ENCODE measurements around the gene POR.

POR gene

DNA sequence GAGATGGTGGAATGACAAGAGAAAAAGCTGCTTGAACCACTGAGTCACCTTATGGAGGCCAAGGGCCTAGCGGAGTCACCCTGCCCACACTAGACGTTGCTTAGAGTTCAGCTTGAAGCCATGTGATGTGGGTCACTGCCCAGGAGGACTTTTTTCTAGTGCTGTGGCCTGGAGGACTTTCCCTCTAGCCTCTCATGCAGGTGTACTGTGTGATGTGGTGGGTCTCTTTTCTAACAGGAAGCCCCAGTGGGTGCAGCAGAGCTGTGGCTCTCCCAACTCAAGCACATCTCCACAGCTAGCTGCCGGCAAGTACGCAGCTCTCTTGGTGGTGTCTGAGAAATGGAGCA, 13.6 kb downstream of the POR start:
- in situ Hi-C loops (cut with HindIII; ENCODE audit: low pct_unique_long_range_greater_than_20kb, low sequenced_read_pairs) = no loop called here
- no peak for TF ChIP-seq JUND (IDR thresholded peaks at IDR 0.05; ENCODE audit: low read depth)
- no peak for DNase-seq (ENCODE audit: low read depth in 1 of 2, low spot score in 1 of 2)

DNA sequence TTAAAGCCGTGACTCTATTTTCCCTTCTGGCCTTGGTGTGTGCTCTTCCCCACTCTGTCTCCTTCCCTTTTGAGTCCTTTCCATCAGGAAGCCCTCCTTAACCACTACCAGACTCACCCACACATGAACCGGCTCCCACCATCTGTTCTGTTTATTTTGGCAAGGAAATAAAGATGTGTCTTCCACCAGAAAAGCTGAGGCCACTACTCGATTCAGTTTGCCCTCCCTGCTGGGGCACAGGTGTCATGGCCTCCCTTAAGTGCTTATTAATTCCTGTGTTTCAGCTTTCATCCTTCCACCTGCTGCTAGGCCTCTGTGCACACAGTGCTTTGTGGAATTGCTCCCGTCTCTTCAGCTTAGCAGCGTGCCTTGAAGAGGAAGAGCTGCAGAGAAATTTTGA, 16.7 kb downstream of the POR start:
- in situ Hi-C loops (cut with HindIII; ENCODE audit: low pct_unique_long_range_greater_than_20kb, low sequenced_read_pairs) = no loop called here
- DNase-seq (ENCODE audit: low read depth in 1 of 2, low spot score in 1 of 2) = no peak
- no peak for TF ChIP-seq JUND (IDR thresholded peaks at IDR 0.05; ENCODE audit: low read depth)

DNA sequence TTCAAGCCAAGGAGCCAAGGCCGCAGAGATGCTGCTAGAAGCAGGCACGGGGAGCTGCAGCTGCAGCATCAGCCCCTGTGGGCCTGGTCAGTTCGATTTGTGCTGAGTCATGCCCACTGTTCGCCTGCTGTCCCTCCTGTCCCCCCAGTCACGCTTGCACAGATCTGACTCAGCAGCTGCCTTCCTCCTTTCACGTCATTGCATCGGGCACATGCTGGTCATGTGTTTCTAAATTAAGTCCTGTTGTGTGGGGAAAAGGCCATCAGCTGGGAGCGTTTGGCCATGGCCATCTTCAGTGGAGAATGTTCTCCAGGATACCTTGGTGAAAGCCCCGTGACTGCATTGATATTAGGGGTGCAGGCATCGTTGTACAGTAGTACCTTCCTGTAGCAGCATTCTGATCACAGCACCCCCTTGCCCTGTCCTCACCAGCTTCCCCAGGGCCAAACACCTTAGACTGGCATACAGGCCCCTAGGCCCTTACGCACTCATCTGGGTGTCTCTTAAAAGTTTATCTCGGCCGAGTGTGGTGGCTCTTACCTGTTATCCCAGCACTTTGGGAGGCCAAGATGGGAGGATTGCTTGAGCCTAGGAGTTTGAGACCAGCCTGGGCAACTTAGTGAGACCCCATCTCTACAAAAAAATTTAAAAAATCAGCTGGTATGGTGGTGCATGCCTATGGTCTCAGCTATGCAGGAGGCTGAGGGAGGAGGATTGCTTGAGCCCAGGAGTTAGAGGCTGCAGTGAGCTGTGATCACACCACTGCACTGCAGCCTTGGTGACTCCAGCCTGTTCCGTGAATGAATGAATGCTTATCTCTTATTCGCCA, 23.2 kb downstream of the POR start:
- in situ Hi-C loops (cut with HindIII; ENCODE audit: low pct_unique_long_range_greater_than_20kb, low sequenced_read_pairs) = no loop called here
- no peak for TF ChIP-seq JUND (IDR thresholded peaks at IDR 0.05; ENCODE audit: low read depth)

DNA sequence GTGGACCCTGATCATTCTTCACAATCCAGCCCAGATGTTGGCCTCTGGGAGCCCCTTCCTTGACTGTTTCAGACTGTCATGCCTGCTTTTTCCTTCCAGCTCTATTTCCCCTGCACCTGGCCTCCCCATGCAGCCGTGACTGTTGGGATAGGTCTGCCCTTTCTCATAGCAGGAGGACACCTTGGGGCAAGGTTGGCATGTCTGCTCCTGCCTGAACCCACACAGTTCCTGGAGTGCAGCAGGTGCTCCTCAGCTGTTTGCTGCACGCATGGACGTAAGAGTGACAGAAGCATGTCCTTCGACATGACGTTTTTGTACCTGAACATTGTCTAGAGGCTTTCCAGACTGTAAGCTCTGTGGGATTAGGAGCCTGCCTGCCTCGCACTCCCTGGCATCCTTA, 24.0 kb downstream of the POR start:
- TF ChIP-seq JUND (IDR thresholded peaks at IDR 0.05; ENCODE audit: low read depth) = no peak
- in situ Hi-C loops (cut with HindIII; ENCODE audit: low pct_unique_long_range_greater_than_20kb, low sequenced_read_pairs) = no loop called here
- DNase-seq (ENCODE audit: low read depth in 1 of 2, low spot score in 1 of 2) = no peak

More for the DNA sequence above, 23.2 kb downstream of the POR start:
- peak in 1 of 2 experiments; percentile 55 for DNase-seq (ENCODE audit: low read depth in 1 of 2, low spot score in 1 of 2)

DNA sequence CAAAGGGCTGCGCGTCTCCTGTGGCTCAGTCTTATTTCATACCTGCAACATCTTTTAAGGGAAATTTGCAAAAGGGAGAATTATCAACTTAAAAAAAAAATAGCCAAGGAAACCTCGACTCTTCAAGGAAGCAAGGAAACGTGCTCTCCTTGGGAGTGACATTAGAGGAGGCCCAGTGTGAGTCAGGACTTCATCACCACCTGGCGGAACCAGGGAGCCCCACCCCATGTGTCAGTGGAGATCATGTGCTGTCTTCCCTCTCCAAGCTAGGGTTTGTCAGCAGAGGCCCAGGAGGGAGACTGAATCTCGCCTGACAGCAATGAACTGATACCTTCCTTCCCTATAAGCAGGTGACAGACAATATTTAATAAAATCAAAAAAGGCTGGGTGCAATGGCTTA, 28.9 kb downstream of the POR start:
- TF ChIP-seq JUND (IDR thresholded peaks at IDR 0.05; ENCODE audit: low read depth) = no peak
- DNase-seq (ENCODE audit: low read depth in 1 of 2, low spot score in 1 of 2) = no peak
- in situ Hi-C loops (cut with HindIII; ENCODE audit: low pct_unique_long_range_greater_than_20kb, low sequenced_read_pairs) = no loop called here

DNA sequence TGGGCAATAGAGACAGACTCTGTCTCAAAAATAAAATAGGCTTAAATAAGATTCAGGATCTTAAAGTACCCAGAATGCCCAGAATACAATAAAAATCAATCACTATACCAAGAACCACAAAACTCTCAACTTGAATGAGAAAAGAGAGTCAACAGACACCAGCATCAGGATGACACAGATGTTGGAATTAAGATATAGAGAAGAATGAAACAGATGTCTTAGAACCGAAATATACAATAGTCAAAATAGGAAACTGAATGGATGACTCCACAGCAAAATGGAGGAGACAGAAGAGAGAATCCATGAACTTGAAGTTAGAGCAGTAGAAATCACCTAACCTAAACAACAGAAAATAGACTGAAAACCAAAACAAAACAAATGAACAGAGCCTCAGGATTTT, 29.6 kb downstream of the POR start:
- DNase-seq (ENCODE audit: low read depth in 1 of 2, low spot score in 1 of 2) = no peak
- in situ Hi-C loops (cut with HindIII; ENCODE audit: low pct_unique_long_range_greater_than_20kb, low sequenced_read_pairs) = no loop called here
- TF ChIP-seq JUND (IDR thresholded peaks at IDR 0.05; ENCODE audit: low read depth) = no peak

DNA sequence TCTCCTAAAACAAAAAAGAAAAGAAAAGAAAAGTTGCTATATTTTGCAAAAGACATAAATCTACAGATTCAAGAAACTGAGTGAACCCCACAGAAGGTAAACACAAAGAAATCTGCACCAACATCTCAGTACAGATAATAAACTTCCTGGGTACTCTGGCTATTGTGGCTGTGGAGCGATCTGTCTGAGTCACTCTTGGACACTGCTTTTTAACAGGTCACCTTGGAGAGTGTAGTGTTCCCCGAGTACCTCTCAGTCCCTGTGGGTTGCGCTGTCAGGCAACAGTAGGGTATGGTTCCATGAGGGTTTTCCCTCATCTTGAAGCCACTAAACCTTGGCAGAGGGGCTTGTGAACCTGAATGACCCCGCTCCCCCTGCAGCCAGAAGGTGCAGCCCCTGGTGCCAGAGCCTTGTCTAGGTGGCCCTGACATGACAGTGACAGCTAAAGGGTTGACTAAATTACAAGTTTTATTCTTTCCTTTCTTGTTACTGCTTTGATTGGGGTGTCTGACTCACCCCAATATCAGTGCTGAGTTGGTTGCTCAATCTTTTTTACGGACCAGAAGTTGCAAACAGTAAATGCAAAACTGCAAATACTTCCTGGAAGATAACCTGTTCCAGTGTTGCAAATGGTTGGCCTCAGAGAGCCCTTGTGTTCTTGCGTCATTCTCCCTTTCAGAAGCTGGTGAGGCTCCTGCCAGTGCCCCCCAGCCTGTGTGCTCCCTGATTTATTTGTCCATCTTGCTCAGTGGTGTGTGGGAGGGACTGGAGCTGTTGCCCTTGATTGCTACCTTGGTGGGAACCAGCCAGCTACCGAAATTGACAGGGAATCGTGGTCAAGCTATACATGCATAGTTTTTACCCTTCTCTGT, 30.6 kb downstream of the POR start:
- peak in 1 of 2 experiments; percentile 30 for DNase-seq (ENCODE audit: low read depth in 1 of 2, low spot score in 1 of 2)
- no peak for TF ChIP-seq JUND (IDR thresholded peaks at IDR 0.05; ENCODE audit: low read depth)
- in situ Hi-C loops (cut with HindIII; ENCODE audit: low pct_unique_long_range_greater_than_20kb, low sequenced_read_pairs) = no loop called here

DNA sequence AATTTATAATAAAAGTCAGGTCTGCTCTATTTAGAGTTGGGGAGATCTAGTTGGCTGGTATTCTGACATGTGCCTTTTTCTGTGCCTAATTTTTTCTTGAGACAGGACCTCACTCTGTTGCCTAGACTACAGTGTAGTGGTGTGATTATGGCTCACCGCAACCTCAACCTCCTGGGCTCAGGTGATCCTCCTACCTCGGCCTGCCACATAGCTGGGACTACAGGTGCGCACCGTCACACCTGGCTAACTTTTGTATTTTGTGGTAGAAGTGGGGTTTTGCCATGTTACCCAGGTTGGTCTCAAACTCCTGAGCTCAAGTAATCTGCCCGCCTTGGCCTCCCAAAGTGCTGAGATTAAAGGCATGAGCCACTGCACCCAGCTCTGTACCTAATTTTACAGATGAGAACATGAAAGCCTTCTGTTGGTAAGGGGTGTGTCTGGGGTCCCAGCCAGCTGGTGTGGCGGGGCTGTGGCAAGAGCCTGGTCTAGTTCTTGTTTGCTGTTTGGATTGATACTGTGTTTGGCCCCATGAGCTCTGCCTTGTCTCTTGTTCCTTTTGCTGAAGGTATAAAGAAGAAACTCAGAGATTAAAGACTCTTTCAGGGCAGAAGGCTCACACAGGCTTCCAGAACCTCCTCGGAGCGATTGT, 31.4 kb downstream of the POR start:
- TF ChIP-seq JUND (IDR thresholded peaks at IDR 0.05; ENCODE audit: low read depth) = no peak
- no peak for DNase-seq (ENCODE audit: low read depth in 1 of 2, low spot score in 1 of 2)
- in situ Hi-C loops (cut with HindIII; ENCODE audit: low pct_unique_long_range_greater_than_20kb, low sequenced_read_pairs) = no loop called here

DNA sequence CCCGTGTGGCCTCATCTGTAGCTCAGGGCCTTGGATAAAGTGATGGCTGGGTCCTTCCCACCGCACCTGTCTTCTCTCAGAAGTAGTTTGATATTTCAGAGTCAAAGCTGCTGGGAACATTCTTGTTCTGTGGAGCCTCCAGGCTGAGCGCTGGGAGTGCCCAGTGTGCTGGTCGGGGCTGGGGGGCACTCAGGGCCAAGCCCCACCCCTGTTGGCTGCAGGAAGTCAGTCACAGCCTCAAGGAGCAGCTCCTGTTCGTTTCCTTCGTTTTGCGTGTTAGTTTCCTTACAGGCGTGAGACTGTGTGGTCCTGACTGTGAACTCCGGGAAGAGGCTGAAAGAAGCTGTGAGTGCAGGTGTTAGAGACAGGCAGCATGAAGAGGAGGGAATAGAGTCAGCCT, 33.2 kb downstream of the POR start:
- no peak for DNase-seq (ENCODE audit: low read depth in 1 of 2, low spot score in 1 of 2)
- TF ChIP-seq JUND (IDR thresholded peaks at IDR 0.05; ENCODE audit: low read depth) = no peak
- in situ Hi-C loops (cut with HindIII; ENCODE audit: low pct_unique_long_range_greater_than_20kb, low sequenced_read_pairs) = no loop called here

DNA sequence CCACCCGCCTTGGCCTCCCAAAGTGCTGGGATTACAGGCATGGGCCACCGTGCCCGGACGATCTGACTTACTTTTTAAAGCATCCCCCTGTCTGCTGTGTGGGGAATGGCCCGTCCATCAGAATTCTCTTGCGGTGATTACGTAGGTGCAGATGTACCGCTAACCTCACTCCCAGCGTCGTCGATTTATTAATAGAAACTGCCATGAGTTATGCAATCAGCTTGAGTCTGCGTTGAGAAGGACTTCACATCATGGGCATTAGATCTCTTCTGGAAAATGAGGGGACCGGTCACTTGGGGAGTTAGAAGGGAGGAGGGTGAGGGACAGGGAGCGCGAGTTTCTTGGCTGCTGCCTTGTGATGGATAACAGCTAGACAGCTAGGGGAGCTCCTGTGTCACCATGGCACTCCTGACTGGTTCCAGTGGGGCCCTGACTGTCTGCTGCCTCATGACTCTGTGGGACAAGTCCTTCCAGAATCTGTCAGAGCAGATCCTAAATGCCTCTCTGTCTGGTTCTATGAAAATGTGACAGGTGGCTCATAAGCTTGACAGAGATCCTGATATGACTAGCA, 35.2 kb downstream of the POR start:
- in situ Hi-C loops (cut with HindIII; ENCODE audit: low pct_unique_long_range_greater_than_20kb, low sequenced_read_pairs) = no loop called here
- peak in 1 of 2 experiments; percentile 32 for DNase-seq (ENCODE audit: low read depth in 1 of 2, low spot score in 1 of 2)
- no peak for TF ChIP-seq JUND (IDR thresholded peaks at IDR 0.05; ENCODE audit: low read depth)

DNA sequence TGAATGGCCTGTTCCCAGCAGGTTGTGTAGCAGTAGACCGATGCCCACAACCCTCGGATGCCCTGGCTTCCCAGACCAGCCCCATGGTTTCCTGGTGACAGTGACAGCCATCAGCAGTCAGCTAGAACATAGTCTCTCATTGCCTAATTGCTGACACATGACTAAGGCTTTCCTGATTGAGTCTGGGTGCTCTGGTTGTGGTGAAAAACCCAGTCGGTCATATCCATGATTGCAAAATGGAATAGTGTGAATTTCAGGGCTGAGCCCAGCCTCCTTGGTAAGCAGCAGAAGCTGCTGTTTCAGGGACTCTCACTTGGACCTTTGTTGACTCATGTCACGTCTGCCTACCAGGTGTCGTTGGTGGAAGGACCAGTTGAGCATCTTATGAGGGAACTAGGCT, 36.6 kb downstream of the POR start:
- DNase-seq (ENCODE audit: low read depth in 1 of 2, low spot score in 1 of 2) = peak in 1 of 2 experiments; percentile 84
- TF ChIP-seq JUND (IDR thresholded peaks at IDR 0.05; ENCODE audit: low read depth) = no peak
- in situ Hi-C loops (cut with HindIII; ENCODE audit: low pct_unique_long_range_greater_than_20kb, low sequenced_read_pairs) = no loop called here

DNA sequence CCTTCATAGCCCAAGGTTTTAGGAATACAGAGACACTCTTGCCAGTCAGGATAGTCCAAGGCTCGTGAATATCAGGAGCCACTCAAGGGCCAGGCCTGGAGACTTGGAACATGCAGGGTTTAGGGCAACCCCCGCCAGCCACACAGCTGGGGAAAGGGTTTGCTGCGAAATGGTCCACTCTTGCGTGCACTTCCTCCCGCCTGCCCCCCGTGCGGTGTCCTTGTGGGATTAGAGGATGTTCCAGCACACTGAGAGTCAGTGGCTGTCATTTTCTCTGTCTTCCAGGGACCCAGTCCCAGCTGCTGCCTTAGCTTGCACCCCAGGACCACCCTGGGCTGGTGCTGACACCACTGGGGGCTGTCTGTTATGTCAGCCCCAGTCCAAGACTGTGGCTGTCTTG, 38.5 kb downstream of the POR start:
- TF ChIP-seq JUND (IDR thresholded peaks at IDR 0.05; ENCODE audit: low read depth) = no peak
- in situ Hi-C loops (cut with HindIII; ENCODE audit: low pct_unique_long_range_greater_than_20kb, low sequenced_read_pairs) = no loop called here
- DNase-seq (ENCODE audit: low read depth in 1 of 2, low spot score in 1 of 2) = no peak
